NCI-H1417 (cell line): Measurements from ENCODE around the gene PITPNM1.
"Not testable (repeated sequence)": the region's sequence is repeated elsewhere in the genome, so short reads cannot be mapped to it uniquely, and the experiment has no call there.

ENCODE experiments used
- DNase-seq, 3 experiments: peaks; one replicate each; lab custom pipeline; 2025; lab: John Stamatoyannopoulos, UW

Gene PITPNM1

DNA sequence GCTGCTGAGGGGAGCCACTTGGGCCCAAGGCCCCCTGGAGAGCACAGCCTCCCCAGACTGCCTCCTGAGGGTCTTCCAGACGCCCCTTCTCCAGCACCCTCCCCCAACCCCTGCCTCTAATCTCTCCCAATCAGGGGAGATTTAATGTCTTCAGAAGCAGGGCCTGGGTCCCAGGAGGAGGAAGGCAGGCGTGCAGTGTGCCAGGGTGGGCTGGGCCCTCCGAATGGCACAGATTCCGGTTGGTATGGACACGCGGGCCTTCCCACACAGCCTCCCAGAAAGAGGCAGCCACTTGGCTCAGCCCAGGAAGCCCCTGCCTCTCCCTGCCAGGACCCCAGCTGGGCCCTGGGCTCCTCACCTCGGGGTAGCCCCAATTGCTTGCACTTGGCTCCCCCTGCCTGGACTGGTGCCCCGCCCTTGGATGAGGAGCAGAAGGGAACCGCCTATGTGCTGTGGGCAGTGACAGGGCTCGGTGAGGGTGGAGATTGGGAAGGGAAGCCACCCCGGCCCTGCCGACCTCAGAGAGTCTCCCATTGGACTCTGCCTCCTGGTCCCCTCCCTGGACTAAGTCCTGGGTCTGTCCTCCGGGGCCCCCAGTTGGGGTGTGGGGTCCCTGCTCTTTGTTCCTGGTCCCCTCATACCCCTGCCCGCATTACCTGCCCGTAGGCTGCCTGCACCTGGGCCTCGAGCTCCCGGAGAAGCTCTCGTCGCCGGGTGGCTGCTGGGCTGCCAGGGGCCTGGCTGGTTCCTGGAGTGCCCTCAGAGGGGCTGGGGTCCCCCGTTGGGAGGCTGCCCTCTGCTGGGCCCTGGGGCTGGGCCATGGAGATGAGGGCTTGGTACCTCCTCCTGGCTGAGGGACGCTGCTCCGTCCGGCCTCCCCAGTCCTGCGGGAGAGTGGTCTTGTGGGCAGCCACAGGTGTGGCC, 18.7 kb upstream of the PITPNM1 start:
- DNase-seq = no peak

DNA sequence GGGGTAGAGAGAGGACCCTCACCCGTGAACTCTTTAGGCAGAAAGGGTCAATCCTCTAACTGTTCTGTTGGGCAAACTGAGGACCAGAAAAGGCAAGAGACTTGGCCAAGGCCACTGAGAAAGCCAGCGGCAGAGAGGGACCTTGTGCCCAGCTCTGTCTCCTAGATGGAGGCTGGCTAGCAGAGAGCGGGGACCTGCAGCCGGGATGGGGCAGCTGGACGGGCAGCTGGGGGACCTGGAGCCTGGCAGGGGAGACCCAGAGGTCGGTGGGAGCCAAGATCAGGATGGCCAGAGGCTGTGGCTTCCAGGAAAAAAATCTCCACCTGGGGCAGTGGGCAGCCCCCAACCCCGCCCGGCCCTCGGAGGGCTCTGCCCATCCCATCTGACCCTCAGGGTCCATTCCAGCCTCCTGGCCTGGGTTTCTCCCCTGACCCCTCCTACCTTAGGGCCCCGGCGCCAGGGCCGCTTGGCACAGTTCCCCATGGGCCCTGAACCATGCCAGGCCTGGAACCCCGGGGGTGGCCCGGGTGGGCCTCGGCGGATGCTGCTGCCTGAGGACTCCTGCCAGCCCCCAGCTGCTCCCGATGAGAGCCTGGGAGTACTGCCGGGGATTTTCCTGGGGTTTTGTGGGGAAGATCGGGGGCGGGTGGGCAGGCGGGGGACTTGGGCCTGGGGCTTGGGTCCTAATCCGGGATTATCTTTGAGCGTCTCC, 17.8 kb upstream of the PITPNM1 start, which contains the start of gene CABP2:
TSS of gene CABP2 (minus strand) at position 603 of the 712 bp plus-strand sequence. CDS start at position 483, 120 bp downstream.
- no peak for DNase-seq

DNA sequence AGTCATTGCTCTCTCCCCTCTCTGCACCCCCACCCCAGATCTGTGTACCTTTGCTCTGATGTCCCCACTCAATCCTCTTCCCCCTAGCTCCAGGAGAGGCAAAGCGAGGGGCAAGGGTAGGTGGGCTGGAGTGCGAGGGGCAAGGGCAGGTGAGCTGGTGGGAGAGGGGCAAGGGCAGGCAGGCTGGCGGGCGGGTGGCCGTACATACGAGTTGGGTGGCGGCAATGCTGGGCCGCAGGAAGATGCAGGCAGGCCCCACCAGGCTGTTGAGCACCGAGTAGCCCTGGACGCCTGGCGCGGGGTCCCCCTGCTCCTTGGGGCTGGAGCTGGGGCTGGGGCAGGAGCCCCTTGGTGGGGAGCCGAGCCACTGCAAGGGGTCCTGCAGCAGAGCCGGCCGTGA, 17.2 kb upstream of the PITPNM1 start:
- DNase-seq = no peak

DNA sequence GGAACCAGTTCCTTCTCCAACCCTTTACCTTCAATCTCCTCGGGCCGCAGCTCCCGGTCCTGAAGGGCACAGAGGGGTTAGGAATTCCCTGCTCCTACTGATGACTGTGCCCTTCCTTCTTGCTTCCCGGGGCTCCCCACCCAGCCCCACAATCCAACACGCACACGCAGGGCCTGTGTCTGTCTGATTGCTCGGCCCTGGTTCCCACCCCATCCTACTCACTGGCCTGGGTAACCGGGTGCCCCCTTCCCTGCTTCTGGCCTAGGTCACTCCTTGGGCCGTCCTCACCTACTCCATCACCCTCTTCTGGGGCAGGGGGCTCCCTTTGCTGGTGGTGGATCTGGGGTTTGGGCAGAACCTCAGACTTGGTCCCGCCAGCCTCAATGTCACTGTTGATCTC, 16.8 kb upstream of the PITPNM1 start:
- DNase-seq = no peak

DNA sequence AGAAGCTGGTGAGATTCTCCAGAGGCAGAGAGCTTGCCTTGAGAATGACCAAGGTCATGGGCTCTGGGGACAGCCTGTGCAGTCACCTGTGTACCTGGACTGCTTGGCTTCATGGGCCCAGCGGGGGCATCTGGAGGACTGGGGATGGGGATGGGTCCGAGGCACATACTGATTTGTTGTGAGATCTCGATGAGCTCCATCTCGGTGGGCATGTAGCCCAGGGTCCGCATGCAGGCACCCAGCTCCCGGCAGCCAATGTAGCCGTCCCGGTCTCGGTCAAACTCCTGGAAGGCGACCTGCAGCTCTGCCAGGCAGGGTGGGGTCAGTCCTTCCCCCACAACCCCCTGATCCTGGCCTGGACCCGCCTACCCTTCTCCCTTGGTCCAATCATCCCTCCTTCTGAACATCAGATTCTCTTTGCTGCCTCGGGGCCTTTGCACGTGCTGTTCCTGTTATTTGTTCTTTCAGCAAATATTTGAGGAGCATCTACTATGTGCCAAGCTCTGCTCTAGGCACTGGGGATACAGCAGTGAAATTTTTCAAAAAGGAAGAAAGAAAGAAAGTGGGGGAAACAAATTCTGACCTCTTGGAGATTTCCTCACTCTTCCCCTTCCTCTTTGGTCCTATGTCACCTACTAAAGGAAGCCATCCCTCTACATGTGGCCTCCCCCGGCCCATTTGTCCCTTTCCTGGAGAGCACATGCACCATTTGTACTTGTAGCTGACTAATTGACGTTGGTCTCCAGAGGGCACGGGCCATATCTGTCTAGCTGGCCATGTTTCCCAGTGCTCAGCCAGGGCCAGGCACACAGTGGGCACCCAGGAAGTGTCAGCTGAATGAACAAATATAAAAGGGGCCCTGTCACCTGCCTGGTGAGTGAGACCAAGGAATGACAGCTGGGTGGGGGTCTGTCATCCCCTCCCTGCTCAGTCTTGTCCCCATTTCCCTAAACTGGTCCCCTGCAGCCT, 16.0 kb upstream of the PITPNM1 start:
- no peak for DNase-seq

DNA sequence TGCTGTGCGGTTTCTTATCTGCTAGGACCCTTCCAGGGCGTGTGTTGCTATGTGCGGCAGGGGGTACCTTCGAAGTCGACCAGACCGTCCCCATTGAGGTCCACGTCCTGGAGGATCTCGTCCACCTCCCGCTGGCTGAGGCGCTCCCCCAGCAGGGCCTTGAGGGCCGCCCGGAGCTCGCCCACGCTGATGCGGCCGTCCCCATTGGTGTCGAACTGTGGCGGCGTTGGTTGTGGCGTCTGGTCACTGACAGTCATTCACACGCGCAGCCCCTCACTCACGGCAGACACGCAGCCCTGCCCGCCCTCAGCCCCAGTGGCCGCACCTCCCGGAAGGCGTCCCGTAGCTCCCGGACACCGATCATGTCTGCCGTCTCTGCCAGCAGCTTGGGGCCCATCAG, 14.6 kb upstream of the PITPNM1 start:
- DNase-seq = no peak

DNA sequence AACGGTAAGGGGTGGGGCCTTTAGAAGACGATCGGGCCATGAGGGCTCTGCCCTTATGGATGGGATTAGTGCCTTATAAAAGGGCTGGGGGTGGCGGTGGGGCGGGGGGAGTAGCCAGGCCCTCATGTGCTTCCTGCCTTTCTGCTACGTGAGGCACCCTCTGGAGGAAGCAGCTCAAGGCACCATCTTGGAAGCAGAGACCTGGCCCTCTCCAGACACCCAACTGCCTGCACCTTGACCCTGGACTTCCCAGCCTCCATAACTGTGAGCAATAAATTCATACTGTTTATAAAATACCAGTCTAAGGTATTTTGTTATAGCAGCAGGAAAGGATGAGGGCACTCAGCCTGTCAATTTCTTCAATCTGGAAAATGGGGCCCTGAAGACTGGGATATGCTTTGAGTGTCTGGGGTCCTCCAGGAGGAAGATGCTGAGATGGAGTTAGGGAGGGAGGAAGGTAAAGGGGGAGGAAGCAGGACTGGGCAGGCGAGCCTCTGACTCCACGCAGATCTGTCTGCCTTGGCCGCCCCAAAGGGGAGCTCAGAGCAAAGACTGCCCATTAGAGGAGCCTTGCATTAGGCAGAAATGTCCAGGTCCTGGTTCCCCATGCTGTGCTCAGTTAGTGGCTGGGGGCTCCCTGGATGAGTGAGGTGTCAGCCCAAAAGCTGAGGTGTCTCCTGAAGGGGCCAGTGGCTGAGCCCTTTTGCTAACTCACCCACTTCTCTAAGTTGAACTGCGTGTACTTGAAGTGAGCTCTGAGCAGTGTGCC, 12.8 kb upstream of the PITPNM1 start:
- no peak for DNase-seq

DNA sequence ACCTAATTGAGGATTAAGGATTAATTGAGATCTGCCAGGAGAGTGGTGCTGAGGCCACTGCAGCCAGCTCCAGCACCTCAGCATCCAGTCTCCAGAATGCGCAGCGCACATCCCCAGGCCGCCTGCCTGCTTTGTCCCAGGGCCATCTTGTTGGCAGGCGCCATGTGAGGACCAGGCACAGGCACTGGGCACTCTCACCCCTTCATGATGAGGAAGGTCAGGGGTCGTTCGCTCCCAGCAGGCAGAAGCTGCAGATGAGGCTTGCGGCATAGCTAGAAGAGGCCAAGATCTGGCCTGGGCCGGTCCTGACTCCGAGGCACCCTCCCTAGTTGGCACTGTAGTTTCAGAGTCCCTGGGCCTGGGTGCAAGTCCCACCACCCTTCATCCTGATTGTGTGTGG, 11.6 kb upstream of the PITPNM1 start:
- DNase-seq = no peak

DNA sequence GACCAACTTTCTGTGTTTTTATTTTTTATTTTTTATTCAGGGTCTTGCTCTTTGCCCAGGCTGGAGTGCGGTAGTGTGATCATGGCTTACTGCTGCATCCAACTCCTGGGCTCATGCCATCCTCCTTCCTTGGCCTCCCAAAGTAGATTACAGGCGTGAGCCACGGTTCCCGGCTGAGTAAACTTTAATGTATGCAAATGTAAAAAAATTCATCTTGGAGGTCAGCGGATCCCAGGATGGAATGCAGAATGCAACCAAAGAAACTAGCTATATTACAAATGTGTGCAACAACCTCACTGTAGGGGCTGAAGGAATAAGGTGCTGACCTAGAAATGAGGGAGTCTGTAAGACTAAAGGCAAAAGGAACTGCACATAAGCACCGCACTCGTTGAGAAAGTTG, 9.0 kb upstream of the PITPNM1 start:
- no peak for DNase-seq

DNA sequence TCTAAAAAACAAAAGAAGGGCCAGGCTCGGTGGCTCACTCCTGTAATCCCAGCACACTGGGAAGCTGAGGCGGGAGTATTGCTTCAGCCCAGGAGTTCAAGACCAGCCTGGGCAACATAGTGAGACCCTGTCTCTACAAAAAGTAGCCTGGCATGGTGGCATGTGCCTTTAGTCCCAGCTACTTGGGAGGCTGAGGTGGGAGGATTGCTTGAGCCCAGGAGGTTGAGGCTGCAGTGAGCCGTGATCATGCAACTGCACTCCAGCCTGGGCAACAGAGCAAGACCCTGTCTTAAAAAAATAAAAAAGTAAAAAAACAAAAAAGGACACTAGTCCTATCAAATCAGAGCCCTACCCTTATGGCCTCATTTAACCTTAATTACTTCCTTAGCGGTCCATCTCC, 6.4 kb upstream of the PITPNM1 start:
- DNase-seq = not testable (repeated sequence)

DNA sequence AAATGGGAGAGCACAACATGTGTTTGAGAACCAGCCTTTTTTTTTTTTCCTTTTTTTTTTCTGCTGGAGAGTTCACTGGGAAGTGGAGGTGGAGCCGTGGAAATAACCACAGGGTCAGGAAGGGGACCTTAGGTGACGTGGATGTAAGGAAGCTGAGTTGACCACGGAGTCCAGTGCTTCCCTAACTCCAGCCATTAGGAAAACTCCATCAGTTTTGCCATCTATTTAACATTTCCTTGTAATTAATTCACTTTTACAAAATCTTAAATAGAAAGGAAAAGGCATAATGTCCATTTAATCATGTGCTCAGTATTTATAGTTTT, 4.8 kb upstream of the PITPNM1 start:
- DNase-seq = no peak

DNA sequence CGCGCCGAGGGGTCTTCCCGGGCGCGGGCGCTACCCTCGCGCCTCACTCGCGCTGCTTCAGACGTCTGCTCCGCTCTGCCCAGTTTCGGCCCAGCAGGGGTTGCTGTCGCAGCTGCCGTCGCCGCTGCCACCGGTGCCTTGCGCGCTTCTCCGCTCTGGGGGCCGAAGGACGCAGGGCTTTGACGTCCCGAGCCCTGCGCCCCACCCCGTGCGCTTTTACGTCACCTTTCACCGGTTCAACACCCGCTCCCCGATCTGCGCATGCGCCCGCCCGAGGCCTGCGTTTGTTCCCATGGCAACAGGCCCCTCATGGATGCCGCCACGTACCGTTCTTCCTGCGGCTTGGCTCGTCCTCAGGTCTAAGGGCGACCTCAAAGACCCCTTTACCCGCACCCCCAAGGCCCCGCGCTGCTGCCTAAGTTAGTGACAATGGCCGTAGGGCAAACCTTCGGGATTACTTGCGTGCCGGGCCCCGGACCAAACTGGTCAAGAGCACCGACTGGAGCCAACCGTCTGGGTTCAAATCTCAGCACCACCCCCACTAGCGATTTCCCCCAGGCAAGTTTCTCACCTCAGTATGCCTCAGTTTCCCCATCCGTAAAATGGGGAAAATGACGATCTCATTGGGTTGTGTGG, 3.4 kb upstream of the PITPNM1 start:
- DNase-seq = peak; percentile 98 to 100 (median 99)

DNA sequence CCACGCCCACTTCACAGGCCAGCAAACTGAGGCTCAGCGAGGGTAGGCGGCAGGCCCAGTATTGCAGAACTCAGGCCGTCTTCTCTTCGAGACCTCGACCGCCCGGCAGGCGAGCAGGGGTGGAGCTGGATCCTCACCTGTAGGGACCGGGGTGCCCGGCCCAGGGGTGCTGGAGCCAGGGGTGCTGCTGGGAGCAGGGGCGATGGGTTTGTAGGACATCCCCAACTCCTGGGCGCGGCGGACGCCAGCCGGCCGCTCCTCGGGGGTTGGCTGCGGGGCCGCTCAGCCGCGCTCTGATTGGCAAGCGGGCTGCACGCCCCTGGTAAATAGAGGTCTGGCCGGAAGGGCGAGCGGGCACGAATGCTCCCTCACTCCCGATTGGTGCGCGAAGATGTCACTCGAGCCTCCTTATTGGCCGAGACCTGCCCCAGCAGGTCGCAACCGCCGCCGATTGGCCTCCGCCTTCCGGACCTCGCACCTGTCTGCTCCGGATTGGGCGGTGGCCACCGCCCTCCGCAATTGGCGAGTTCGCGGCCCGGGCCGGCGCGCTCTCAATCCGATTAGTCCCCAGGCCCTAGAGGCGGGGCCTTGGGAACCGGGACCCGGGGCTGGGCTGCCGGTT, 2.8 kb upstream of the PITPNM1 start, which contains the start of gene CDK2AP2:
TSS of gene CDK2AP2 (minus strand) at position 299 of the 622 bp plus-strand sequence. CDS start at position 219, 80 bp downstream.
- DNase-seq = peak; percentile 99 to 100 (median 100)

DNA sequence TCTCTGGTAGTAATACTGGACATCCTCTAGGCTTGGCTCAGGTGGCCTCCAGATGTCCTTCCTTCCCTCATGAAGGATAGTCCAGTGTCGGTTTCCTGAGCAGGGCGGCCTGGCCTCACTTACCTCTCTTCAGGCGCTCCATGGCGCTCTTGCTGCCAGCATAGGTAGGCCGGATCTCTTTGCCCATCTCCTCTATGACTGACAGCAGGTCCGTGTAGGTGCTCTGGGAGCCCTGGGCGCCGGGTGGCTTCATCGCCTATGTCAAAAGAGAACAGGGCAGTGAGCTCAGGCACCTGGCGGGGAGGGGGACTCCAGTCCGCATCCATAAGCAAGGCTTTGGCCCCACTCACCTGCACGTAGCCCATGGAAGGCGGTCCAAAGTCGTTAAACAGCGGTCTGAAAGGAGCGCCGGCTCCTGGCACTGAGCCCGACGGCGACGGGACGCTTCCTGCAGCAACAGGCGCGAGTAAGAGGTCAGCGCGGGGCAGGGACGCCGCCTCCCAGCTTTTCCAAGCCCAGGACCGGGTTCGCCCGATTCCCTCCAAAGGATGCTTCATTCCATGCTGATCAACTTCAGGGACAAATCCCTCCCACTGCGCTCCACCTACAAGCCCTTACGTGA, 2.2 kb upstream of the PITPNM1 start:
- no peak for DNase-seq

DNA sequence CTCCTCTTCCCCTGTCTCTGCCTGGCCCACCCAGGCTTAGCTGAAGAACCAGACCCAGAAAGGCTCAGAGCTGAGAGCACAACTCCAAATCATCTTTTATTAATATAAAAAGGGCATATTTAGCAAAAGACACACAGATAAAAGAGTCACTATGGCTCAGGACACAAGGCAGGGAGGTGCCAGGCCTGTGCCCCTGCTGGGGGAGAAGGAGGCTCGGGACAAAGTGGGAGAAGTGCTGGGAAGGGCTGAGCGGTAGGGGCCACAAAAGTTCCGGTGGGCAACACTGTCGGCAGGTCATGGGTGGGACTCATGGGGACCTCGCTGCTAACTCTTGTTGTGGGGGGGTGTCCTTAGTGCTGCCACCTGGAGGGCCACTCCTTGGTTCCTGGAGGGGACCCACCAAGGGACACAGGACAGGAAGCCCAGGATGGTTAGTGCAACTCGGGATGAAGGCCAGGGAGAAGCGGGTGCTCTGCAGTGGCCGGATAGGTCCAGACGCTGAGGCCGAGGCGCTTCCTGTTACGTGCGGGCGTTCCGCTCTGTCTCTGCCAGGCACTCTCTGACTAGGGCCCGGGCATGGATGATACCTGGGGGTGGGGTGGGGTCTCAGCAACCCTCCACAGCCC, 1.4 kb upstream of the PITPNM1 start:
- no peak for DNase-seq

DNA sequence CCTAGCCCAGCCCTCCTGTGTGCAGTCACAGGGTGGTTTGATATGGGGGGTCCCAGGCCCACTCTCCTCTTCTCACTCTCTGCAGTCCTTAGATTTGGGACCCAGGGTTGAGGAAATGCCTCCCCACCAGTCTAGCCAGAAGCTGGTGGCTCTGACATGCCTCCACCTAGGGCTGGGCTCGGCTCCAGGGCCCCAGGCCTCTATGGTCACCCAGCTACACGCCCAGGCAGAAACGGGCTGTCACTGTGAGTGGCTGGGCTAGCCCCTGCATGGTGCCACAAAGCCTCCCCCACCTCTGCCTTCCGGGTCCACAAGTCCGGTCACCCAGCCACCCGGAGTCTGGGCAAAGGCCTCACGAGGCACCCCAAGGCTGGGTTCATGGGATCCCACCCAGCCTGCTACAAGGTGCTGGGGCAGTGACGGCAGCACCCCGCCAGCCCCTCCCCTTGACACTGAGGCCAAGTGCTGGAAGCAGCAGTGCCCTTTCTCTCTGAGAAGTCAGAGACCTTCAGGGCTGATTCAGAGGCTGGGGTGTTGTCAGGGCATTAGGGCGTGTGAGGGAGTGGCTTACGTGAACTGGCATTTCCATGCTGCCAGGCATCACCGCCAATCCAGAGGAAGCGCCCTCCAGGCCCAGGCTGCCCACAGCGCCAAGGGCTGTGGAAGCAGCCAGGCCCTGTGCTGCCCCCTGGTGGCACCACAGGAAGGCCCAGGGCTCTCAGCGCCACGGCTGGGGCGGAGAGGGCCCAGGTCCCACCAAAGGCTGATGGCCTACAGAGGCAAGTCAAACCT, 638 bp upstream of the PITPNM1 start:
- peak; percentile 79 to 90 (median 80) for DNase-seq

DNA sequence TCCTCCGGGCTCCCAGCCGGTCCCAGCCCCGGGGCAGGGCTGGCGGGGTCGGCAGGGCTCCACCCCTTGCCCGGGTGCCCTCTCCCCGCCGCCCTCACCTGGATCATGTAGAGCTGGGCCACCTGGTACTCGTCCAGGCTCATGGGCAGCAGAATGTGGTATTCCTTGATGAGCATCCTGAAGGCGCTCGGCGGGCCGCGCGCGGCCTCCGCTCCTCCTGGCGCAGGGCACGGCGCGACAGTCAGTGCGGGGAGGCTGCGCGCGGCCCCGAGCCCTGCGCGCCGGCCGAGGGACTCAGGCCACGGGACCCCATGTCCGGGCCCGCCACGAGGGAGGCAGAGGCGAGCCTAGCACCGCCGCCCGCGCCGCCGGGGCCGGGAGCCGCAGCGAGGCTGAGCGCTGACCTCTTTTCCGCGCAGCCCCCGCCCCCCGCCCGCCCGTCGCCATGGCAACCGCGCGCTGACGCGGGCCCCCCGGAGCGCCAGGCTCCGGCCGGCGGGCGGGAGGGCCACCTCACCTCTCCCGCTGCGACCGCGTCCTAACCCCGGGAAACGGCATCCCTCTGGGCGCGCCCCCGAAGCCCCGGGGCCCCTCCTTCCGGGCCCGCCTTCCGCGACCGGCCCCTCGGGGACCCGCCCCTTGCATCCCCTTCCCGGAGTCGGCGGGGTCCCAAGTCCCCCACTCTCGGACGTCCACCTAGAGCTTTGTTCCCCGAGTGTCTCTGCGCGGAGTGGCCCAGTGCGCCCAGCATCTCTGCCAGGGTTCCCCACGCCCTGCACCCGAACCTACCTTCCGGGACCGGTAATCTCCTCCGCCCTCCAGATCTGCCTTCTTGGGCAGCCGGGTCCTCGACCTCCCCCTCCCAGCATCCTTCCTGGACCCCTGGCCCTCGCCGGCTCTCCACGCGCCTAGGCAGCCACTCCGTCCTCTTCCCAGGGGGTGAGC, 886 bp downstream of the PITPNM1 start:
- DNase-seq = peak; percentile 18 to 85 (median 81)
